Mesenchymal stem cell (in vitro differentiated cells and primary cell): ENCODE data around the gene FGF10.

Experiments used
- DNase-seq: peaks from one replicate; pipeline ENCODE4 v3.0.0-alpha.2; 2013
- H2AFZ ChIP-seq: one replicate; pipeline ENCODE4 v1.6.1; 2013; ENCODE audit warnings: low read depth, mild to moderate bottlenecking, control low read depth, inconsistent platforms, low read length, moderate library complexity
- H2AK5ac ChIP-seq: 2 replicates; pipeline ENCODE4 v1.6.1; 2013; ENCODE audit warnings: low read length, moderate library complexity, mild to moderate bottlenecking, inconsistent platforms; ENCODE audit not compliant: severe bottlenecking
- H2BK120ac ChIP-seq: one replicate; pipeline ENCODE4 v1.6.1; 2013; ENCODE audit warnings: low read depth, mild to moderate bottlenecking, inconsistent platforms, low read length, moderate library complexity
- H2BK12ac ChIP-seq, 2 experiments: one replicate each; pipeline ENCODE4 v1.6.1; 2013; ENCODE audit warnings: inconsistent platforms in 2 of 2, low read length in 2 of 2, mild to moderate bottlenecking in 2 of 2, moderate library complexity in 2 of 2, control low read depth in 1 of 2
- H2BK15ac ChIP-seq: one replicate; pipeline ENCODE4 v1.6.1; 2013; ENCODE audit warnings: mild to moderate bottlenecking, low read depth, inconsistent platforms; ENCODE audit not compliant: poor library complexity, severe bottlenecking
- H2BK5ac ChIP-seq: 2 replicates; pipeline ENCODE4 v1.6.1; 2013; ENCODE audit warnings: low read depth, mild to moderate bottlenecking, low read length, control low read depth, inconsistent platforms; ENCODE audit not compliant: poor library complexity, severe bottlenecking
- H3K14ac ChIP-seq, 2 experiments: one replicate each; pipeline ENCODE4 v1.6.1; 2013; ENCODE audit warnings: inconsistent platforms in 2 of 2, low read length in 2 of 2, control low read depth in 1 of 2, mild to moderate bottlenecking in 1 of 2, moderate library complexity in 1 of 2
- H3K18ac ChIP-seq, 2 experiments: one replicate each; pipeline ENCODE4 v1.6.1; 2013; ENCODE audit warnings: inconsistent platforms in 2 of 2, low read length in 2 of 2, control low read depth in 1 of 2, low read depth in 1 of 2, mild to moderate bottlenecking in 1 of 2
- H3K23ac ChIP-seq, 2 experiments: one replicate each; pipeline ENCODE4 v1.6.1; 2013; ENCODE audit warnings: inconsistent platforms in 2 of 2, low read length in 2 of 2, mild to moderate bottlenecking in 2 of 2, moderate library complexity in 2 of 2, control low read depth in 1 of 2
- H3K27ac ChIP-seq: 2 replicates; pipeline ENCODE4 v1.5.1; 2013; ENCODE audit warnings: mild to moderate bottlenecking, moderate library complexity, low read length, control low read depth, inconsistent platforms; ENCODE audit not compliant: poor library complexity, severe bottlenecking
- H3K27me3 ChIP-seq, 2 experiments: 2 replicates each; pipeline versions ENCODE4 v1.6.1 to v1.7.0; 2013; ENCODE audit warnings: low read length in 2 of 2, mild to moderate bottlenecking in 2 of 2, moderate library complexity in 2 of 2, control low read depth in 1 of 2, inconsistent platforms in 1 of 2; ENCODE audit not compliant: control insufficient read depth in 1 of 2, insufficient read depth in 1 of 2
- H3K36me3 ChIP-seq, 2 experiments: 2 replicates each; pipeline versions ENCODE4 v1.6.1 to v1.7.0; 2013; ENCODE audit warnings: low read length in 2 of 2, control low read depth in 1 of 2, inconsistent platforms in 1 of 2, low read depth in 1 of 2, mild to moderate bottlenecking in 1 of 2; ENCODE audit not compliant: insufficient read depth in 2 of 2, control insufficient read depth in 1 of 2
- H3K4ac ChIP-seq, 2 experiments: one replicate each; pipeline ENCODE4 v1.6.1; 2013; ENCODE audit warnings: inconsistent platforms in 2 of 2, low read length in 2 of 2, mild to moderate bottlenecking in 2 of 2, moderate library complexity in 2 of 2, control low read depth in 1 of 2, low read depth in 1 of 2
- H3K4me1 ChIP-seq: 2 replicates; pipeline ENCODE4 v1.6.1; 2013; ENCODE audit warnings: low read depth, low read length, control low read depth; ENCODE audit not compliant: control insufficient read depth, insufficient read depth
- H3K4me2 ChIP-seq: 2 replicates; pipeline ENCODE4 v1.6.1; 2013; ENCODE audit warnings: low read length, mild to moderate bottlenecking, inconsistent platforms; ENCODE audit not compliant: poor library complexity, severe bottlenecking
- H3K4me3 ChIP-seq, 2 experiments: 2 replicates each; pipeline versions ENCODE4 v1.5.1 to v1.7.0; 2013; ENCODE audit warnings: low read length in 2 of 2, mild to moderate bottlenecking in 2 of 2, control low read depth in 1 of 2, low read depth in 1 of 2; ENCODE audit not compliant: insufficient read depth in 1 of 2
- H3K79me1 ChIP-seq: replicated peaks from 2 replicates; pipeline ENCODE4 v1.6.1; 2013; ENCODE audit warnings: mild to moderate bottlenecking, control low read depth, low read length, inconsistent platforms; ENCODE audit not compliant: poor library complexity, severe bottlenecking
- H3K9ac ChIP-seq: 2 replicates; pipeline ENCODE4 v1.7.0; 2013; ENCODE audit warnings: mild to moderate bottlenecking, low read length, moderate library complexity
- H3K9me3 ChIP-seq: 2 replicates; pipeline ENCODE4 v1.7.0; 2013; ENCODE audit warnings: mild to moderate bottlenecking, low read length; ENCODE audit not compliant: control insufficient read depth
- H4K8ac ChIP-seq: one replicate; pipeline ENCODE4 v1.6.1; 2013; ENCODE audit warnings: inconsistent platforms, mild to moderate bottlenecking, low read length, moderate library complexity
- H4K91ac ChIP-seq: one replicate; pipeline ENCODE4 v1.6.1; 2013; ENCODE audit warnings: mild to moderate bottlenecking, low read length, inconsistent platforms
- WGBS: methylation state at CpG from one replicate; pipeline ENCODE4 v1.1.7; 2013; ENCODE audit warnings: mixed read lengths; 5-methylcytosine and 5-hydroxymethylcytosine counted together

FGF10 gene

GRCh38 chr5:44345871-44346270 is 43.3 kb downstream of the FGF10 start:
- no peak overlapping the region for H2AK5ac ChIP-seq
- no peaks in the 10 kb centered on the region for H3K4me1 ChIP-seq
- no peak overlapping the region for H3K14ac ChIP-seq
- H2AFZ ChIP-seq = no peak overlapping the region
- H3K9me3 ChIP-seq = no peaks in the 10 kb centered on the region
- H3K4ac ChIP-seq = no peak overlapping the region
- no peaks in the 10 kb centered on the region for H3K27me3 ChIP-seq
- no peak for DNase-seq
- no peak overlapping the region for H3K9ac ChIP-seq
- no peak overlapping the region for H3K4me3 ChIP-seq
- H3K36me3 ChIP-seq = no peaks in the 10 kb centered on the region
- no peak overlapping the region for H2BK12ac ChIP-seq
- H3K27ac ChIP-seq = no peak overlapping the region
- H2BK120ac ChIP-seq = no peak overlapping the region
- H3K79me1 ChIP-seq = no peaks in the 10 kb centered on the region
- no peak overlapping the region for H4K8ac ChIP-seq
- H3K18ac ChIP-seq = no peak overlapping the region
- WGBS = 56% methylated on average over 2 of the region's 2 CpGs
- no peak overlapping the region for H2BK5ac ChIP-seq
- no peak overlapping the region for H3K23ac ChIP-seq
- no peak overlapping the region for H2BK15ac ChIP-seq
- no peak overlapping the region for H3K4me2 ChIP-seq
- H4K91ac ChIP-seq = no peak overlapping the region

GRCh38 chr5:44336708-44337107 is 52.5 kb downstream of the FGF10 start:
- Histone ChIP-seq H3K14ac (no peak overlapping the region), H3K23ac (no peak overlapping the region), H4K8ac (no peak overlapping the region), H3K27me3 (no peaks in the 10 kb centered on the region), H3K4me3 (no peak overlapping the region), H3K27ac (no peak overlapping the region), H2AK5ac (no peak overlapping the region), H3K18ac (no peak overlapping the region), H3K9me3 (no peaks in the 10 kb centered on the region), H2AFZ (no peak overlapping the region), H3K36me3 (no peaks in the 10 kb centered on the region), H2BK15ac (no peak overlapping the region), H3K4ac (no peak overlapping the region), H4K91ac (no peak overlapping the region), H3K4me2 (no peak overlapping the region), H2BK5ac (no peak overlapping the region), H2BK12ac (no peak overlapping the region), H3K4me1 (no peaks in the 10 kb centered on the region), H3K9ac (no peak overlapping the region), H3K79me1 (no peaks in the 10 kb centered on the region), H2BK120ac (no peak overlapping the region)
- 82% methylated on average over 1 of the region's 2 CpGs for WGBS
- DNase-seq = no peak

- Histone ChIP-seq H2BK120ac (no peak overlapping the region), H2BK5ac (no peak overlapping the region), H3K14ac (no peak overlapping the region), H3K79me1 (no peaks in the 10 kb centered on the region), H3K18ac (no peak overlapping the region), H3K4ac (no peak overlapping the region), H3K27ac (no peak overlapping the region), H3K27me3 (no peaks in the 10 kb centered on the region), H4K91ac (no peak overlapping the region), H2BK15ac (no peak overlapping the region), H3K4me3 (no peak overlapping the region), H3K36me3 (no peaks in the 10 kb centered on the region), H2AK5ac (no peak overlapping the region), H3K9ac (no peak overlapping the region), H3K9me3 (no peaks in the 10 kb centered on the region), H2BK12ac (no peak overlapping the region), H3K4me2 (no peak overlapping the region), H3K23ac (no peak overlapping the region), H2AFZ (no peak overlapping the region), H4K8ac (no peak overlapping the region), H3K4me1 (no peaks in the 10 kb centered on the region)
- 71% methylated on average over 1 of the region's 1 CpG for WGBS
- no peak for DNase-seq
Measured at GRCh38 chr5:44334622-44335021, 54.6 kb downstream of the FGF10 start.

- Histone ChIP-seq H4K91ac (no peak overlapping the region), H3K36me3 (no peaks in the 10 kb centered on the region), H2BK120ac (no peak overlapping the region), H3K79me1 (no peaks in the 10 kb centered on the region), H3K27me3 (no peaks in the 10 kb centered on the region), H4K8ac (no peak overlapping the region), H3K27ac (no peak overlapping the region), H2BK12ac (no peak overlapping the region), H3K23ac (no peak overlapping the region), H3K9ac (peak overlapping the region; percentile 30), H2BK15ac (no peak overlapping the region), H3K4me2 (no peak overlapping the region), H3K4me3 (no peak overlapping the region), H3K18ac (no peak overlapping the region), H3K14ac (no peak overlapping the region), H3K4me1 (no peaks in the 10 kb centered on the region), H3K4ac (no peak overlapping the region), H3K9me3 (no peaks in the 10 kb centered on the region), H2BK5ac (no peak overlapping the region), H2AK5ac (no peak overlapping the region), H2AFZ (no peak overlapping the region)
- 56% methylated on average over 1 of the region's 3 CpGs for WGBS
- DNase-seq = peak; percentile 50
Measured at GRCh38 chr5:44332285-44332971, 56.8 kb downstream of the FGF10 start.
